GM12864 (cell line): ENCODE measurements around the gene RPH3AL.

Experiments
- DNase-seq: peaks from one replicate; pipeline ENCODE4 v3.0.0-alpha.2; 2011; ENCODE audit warnings: low read depth
- H3K4me3 ChIP-seq: 2 replicates; pipeline ENCODE4 v1.5.1; 2011; ENCODE audit warnings: mild to moderate bottlenecking, low read depth, low read length, control low read depth
- TF ChIP-seq, protein P1 (sequence below): IDR thresholded peaks from 2 replicates; pipeline ENCODE4 v1.5.1; 2011; ENCODE audit warnings: low read depth, mild to moderate bottlenecking, moderate library complexity, low read length, control low read depth, inconsistent platforms; ENCODE audit errors: missing control alignments

Gene RPH3AL

GRCh38 chr17:350706-351448, 1.7 kb downstream of the RPH3AL start:
- H3K4me3 ChIP-seq = no peak overlapping the region
- no peak for DNase-seq
- TF ChIP-seq, protein P1, sequence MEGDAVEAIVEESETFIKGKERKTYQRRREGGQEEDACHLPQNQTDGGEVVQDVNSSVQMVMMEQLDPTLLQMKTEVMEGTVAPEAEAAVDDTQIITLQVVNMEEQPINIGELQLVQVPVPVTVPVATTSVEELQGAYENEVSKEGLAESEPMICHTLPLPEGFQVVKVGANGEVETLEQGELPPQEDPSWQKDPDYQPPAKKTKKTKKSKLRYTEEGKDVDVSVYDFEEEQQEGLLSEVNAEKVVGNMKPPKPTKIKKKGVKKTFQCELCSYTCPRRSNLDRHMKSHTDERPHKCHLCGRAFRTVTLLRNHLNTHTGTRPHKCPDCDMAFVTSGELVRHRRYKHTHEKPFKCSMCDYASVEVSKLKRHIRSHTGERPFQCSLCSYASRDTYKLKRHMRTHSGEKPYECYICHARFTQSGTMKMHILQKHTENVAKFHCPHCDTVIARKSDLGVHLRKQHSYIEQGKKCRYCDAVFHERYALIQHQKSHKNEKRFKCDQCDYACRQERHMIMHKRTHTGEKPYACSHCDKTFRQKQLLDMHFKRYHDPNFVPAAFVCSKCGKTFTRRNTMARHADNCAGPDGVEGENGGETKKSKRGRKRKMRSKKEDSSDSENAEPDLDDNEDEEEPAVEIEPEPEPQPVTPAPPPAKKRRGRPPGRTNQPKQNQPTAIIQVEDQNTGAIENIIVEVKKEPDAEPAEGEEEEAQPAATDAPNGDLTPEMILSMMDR = no peak

DNA sequence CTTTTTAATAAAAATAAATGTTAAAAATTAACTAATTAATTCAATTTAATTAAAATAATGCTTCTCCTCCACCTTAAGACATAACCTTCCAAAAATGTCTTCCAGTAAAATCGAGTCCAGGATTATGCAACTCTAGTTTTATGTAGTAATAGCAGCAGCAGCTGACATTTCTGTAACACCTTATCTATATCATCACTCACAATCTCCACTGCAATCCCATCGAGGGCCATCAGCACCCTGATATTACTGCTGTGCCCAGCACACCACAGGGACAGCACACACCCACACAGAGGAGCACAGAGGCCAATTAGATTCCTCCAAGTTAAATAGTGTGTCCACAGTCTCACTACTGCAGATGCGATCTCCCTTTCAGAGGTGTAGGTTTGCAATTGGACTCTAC, 2.9 kb downstream of the RPH3AL start:
- TF ChIP-seq, protein P1 = no peak
- DNase-seq = no peak

DNA sequence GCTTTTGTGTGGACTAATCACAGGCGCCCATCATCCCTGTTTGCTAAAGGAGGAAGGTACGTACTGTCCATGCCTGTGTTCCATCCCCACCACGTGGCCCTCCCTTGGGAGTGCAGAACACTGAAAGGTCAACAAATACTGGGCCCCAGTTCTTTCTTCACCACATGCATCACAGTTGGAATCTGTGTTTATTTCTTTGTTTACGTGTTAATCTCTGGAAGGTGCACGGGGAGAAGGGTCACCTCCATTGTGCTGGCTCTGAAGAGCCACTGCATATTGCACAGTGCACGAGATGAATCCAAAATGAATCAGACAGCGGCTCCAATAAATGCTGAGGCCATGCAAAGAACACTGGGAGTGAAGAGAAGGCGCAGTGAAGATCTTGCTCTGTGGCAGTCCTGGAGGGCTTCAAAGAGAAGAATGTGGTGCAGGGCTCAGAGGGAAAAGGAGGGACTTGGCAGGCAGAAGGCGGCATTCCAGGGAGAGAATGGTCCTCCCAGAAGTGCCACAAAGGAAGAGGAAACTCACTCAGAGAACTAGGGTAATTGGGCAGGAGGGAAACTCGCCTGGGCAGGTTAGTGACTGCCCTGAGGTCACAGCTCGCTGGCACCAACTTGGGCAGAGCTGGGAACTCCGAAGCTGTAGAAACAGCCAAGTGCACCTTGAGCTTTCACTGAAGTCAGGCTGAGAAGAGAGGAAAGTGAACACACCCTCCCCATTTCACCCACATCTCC, 3.7 kb downstream of the RPH3AL start:
- TF ChIP-seq, protein P1 = no peak
- no peak overlapping the region for H3K4me3 ChIP-seq
- no peak for DNase-seq

More for the DNA sequence above, 2.9 kb downstream of the RPH3AL start:
- no peak overlapping the region for H3K4me3 ChIP-seq

- TF ChIP-seq, protein P1 = no peak
- no peak for DNase-seq
- no peak overlapping the region for H3K4me3 ChIP-seq
Observed at GRCh38 chr17:348012-348411, 4.6 kb downstream of the RPH3AL start.

GRCh38 chr17:347309-347899, 5.2 kb downstream of the RPH3AL start:
- no peak for DNase-seq
- TF ChIP-seq, protein P1 = no peak
- no peak overlapping the region for H3K4me3 ChIP-seq

- no peak for DNase-seq
- TF ChIP-seq, protein P1 = no peak
- no peak overlapping the region for H3K4me3 ChIP-seq
Observed at GRCh38 chr17:345992-346785, 6.4 kb downstream of the RPH3AL start.
